ENCODE measurements around the gene SUPT6H.
"Not testable (repeated sequence)": the region's sequence is repeated elsewhere in the genome, so short reads cannot be mapped to it uniquely, and the experiment has no call there.

Gene SUPT6H

DNA sequence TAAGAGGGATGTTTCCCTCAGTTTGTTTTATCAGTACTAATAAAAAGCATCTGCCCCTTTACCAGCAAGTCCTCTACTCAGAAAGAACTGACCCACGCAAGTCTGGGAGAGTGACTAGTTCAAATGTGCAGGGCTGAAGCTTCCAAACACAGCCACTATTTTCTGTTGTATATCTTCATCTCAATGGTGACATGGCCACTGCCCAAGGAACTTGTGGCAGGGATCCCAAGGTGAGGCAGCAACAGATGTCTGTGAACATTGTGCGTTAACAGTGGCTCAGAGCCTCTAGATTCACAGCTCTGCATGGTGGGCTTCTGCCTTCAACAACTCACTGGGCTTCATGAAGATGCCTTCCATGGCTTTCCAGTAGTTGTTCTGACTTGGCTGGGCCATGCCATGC, 13.3 kb upstream of the SUPT6H start:
- no peak for DNase-seq (ENCODE audit: low read depth)

DNA sequence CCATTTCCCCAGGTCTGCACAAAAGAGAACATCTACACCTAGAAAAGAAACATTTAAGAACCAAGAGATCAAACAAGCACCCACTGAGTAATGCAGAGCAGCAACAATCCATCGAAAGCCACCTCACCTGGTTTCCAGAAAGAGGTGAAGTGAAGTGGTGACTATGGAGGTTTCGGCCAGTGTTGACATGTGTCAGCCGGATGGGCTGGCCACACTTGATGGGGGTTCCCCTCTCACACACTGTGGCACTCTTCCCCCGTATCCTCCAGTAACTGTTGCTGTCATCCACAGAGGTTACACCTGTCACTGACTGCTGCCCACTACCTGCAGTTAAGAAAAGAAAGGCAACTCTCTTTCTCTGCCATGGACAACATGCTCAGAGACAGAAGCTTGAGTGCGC, 6.8 kb upstream of the SUPT6H start:
- no peak for DNase-seq (ENCODE audit: low read depth)

DNA sequence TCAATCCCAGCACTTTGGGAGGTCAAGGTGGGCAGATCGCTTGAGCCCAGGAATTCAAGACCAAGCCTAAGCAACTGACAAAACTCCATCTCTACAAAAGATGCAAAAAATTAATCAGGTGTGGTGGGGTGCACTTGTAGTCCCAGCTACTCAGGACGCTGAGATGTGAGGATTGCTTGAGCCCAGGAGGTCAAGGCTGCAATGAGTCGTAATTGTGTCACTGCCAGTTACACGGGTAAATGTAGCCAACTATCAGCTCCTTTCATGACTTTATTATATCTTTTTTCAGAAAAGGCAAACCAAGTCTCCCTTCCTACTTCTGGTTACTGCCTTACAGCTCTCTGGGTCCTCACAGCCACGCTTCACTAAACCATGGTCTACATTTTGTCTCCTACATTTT, 4.2 kb upstream of the SUPT6H start:
- no peak for DNase-seq (ENCODE audit: low read depth)

DNA sequence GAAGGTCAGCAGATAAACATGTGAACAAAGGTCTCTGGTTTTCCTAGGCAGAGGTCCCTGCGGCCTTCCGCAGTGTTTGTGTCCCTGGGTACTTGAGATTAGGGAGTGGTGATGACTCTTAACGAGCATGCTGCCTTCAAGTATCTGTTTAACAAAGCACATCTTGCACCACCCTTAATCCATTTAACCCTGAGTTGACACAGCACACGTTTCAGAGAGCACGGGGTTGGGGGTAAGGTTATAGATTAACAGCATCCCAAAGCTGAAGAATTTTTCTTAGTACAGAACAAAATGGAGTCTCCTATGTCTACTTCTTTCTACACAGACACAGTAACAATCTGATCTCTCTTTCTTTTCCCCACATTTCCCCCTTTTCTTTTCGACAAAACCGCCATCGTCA, 3.7 kb upstream of the SUPT6H start:
- DNase-seq (ENCODE audit: low read depth) = not testable (repeated sequence)

DNA sequence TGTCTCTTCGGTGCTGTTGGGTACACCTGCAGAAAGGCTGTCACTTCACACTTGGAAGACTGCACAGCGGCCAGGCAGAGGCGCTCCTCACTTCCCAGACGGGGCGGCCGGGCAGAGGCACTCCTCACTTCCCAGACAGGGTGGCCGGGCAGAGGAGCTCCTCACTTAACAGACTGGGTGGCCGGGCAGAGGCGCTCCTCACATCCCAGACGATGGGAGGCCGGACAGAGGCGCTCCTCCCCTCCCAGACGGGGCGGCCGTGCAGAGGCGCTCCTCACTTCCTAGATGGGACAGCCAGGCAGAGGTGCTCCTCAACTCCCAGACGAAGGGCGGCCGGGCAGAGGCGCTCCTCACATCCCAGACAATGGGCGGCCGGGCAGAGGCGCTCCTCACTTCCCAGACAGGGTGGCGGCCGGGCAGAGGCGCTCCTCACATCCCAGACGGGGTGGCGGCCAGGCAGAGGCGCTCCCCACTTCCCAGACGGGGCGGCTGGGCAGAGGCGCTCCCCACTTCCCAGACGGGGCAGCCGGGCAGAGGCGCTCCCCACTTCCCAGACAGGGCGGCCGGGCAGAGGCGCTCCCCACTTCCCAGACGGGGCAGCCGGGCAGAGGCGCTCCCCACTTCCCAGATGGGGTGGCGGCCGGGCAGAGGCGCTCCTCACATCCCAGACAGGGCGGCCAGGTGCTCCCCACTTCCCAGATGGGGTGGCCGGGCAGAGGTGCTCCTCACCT, 3.1 kb upstream of the SUPT6H start:
- not testable (repeated sequence) for DNase-seq (ENCODE audit: low read depth)

DNA sequence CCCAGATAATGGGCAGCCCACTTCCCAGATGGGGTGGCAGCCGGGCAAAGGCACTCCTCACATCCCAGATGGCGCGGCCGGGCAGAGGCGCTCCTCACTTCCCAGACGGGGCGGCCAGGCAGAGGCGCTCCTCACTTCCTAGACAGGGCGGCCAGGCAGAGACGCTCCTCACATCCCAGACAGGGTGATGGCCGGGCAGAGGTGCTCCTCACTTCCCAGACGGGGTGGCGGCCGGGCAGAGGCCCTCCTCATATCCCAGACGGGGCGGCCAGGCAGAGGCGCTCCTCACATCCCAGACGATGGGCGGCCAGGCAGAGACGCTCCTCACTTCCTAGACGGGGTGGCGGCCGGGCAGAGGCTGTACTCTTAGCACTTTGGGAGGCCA, 2.5 kb upstream of the SUPT6H start:
- DNase-seq (ENCODE audit: low read depth) = not testable (repeated sequence)

DNA sequence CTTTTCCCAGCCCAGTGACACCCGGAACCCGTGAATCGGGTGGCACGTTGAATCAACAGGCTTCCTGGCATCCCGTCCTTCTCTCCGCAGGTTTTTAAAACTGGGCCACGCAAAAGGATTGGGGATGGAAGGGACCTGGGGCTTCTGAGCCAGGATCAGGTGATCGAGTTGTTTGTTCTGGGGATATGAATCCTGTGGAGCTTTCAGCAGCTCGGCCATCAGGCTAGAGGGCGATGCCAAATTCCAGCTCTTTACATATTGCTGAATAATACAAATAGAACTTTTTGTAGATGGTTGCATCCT, 473 bp downstream of the SUPT6H start:
- no peak for DNase-seq (ENCODE audit: low read depth)

DNA sequence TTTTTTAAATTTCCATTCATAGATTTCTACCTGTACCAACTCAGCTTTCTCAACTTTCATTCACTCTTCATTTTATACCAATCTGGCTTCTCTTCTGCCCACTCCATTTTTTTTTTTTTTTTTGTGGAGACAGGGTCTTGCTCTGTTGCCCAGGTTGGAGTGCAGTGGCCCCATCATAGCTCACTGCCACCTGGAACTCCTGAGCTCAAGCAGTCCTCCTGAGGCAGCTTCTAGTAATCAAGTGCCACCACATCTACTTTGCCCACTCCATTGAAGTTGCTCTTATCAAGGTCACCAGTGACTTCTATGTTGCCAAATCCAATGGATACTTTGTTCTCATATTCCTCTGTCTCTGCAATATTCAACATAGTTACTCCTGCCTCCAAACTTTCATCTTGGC, 1.7 kb downstream of the SUPT6H start:
- no peak for DNase-seq (ENCODE audit: low read depth)

DNA sequence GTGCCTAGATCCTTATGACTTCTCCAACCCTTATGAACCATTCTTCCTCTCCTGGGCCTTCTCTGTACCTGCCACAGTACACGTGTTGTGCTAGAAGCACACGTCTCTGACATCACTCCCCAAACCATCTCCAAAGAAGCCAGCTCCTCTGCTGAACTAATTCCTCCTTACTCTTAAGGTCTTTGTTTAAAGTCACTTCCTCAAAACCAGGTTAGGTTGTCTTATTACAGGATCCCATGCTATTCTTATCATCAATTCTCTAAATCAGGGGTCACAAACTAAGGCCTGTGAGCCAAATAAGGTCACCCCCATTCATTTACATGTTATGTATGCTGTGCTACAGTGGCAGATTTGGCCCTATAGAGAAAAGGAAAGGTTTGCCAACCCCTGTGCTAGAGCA, 4.0 kb downstream of the SUPT6H start:
- no peak for DNase-seq (ENCODE audit: low read depth)

DNA sequence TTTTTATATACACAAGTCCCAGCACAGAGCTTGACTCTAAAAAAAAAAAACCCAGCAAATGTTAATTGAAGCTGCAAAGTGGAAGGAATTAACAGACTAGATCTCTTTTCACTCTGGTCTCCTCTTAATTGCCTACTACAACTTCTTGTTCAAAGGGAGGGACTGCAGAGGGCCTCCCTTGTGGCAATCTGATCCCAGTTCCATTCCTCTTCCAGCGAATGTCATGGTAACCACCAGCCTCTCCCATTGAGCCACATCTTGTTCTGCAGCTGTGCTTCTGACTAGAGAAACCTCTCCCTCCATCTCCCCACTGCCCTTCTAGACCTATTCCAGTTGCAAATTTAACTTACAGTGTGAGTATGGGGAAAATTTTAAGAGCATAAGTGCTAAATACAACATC, 5.9 kb downstream of the SUPT6H start:
- DNase-seq (ENCODE audit: low read depth) = no peak

DNA sequence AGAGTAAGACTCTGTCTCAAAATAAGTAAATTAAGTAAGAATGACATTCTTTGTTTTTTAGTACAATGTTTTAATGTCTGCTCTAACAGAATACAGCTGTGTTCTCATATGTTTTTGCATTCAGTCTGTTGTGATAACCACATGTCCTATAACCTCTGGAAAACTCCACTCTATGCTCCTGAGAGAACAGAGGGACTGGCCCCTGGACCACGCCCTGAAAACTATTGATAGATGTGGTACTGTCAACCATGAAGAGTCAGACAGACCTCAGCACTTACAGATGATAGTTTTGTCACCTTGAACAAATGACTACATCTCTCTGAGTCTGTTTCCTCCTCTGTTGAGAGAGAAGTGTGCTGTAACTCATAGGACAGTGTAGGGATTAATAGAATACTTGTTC, 7.9 kb downstream of the SUPT6H start:
- no peak for DNase-seq (ENCODE audit: low read depth)

DNA sequence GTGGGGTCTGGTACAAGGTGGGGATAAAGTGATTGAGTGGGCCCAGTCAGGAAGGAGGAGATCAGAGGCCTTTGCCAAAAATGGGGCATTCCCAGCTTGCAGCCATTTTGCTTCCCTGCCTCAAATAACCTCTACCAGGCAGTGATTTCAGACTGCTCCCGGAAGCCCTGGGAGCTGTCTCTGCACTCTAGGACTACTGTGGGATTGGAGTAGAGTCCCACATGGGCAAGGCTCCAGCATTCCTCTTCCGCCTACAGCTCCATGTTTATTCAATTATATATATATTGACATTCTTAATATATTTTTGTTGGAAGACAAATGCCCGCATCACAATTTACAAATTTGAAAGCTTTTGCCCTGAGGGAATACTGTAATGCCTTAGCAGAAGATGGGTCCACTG, 13.5 kb downstream of the SUPT6H start:
- DNase-seq (ENCODE audit: low read depth) = no peak

DNA sequence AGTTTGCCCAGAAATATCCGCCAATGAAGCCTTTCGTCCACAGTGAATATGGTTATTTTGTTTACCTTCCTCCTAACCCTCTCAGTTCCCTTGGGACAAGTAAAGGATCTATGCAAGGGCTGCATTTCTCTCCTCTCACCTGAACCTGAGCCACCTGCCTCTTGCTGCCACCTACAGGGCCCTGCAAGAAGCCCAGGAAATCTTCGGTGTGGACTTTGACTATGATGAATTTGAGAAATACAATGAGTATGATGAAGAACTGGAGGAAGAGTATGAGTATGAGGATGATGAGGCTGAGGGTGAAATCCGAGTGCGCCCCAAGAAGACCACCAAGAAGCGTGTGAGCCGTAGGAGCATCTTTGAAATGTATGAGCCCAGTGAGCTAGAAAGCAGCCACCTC, 14.0 kb downstream of the SUPT6H start:
- DNase-seq (ENCODE audit: low read depth) = no peak

DNA sequence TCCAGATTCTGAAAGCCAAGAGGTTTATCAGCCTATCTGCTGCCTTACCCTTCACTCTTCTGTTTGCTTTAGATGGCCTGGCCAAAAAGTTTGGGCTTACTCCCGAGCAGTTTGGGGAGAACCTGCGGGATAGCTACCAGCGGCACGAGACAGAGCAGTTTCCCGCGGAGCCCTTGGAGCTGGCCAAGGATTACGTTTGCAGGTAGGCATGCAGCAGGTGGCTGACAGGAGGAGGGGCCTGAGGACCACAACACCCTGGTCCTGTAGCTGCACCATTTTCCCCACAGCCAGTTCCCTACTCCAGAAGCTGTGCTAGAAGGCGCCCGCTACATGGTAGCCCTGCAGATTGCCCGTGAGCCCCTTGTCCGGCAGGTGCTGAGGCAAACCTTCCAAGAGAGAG, 20.6 kb downstream of the SUPT6H start:
- DNase-seq (ENCODE audit: low read depth) = no peak

DNA sequence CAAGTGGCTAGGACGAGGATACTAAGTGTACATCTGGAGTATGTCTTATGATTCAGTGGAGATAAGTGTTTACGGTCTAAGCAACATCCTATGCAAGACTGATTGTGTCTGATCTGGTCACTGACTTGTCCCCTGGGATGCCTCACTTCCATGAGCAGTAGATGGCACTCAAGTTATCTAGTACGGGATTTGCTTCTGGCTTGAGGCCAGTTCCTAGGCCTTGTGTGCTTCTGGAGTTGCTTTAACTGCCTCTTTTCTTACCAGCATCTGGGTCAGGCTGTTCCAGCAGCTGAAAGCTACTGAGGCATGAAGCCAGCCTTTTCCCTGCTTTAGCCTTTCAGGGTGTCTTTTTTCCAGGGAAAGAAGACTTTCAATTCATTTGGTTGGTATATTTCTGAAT, 23.0 kb downstream of the SUPT6H start:
- no peak for DNase-seq (ENCODE audit: low read depth)

DNA sequence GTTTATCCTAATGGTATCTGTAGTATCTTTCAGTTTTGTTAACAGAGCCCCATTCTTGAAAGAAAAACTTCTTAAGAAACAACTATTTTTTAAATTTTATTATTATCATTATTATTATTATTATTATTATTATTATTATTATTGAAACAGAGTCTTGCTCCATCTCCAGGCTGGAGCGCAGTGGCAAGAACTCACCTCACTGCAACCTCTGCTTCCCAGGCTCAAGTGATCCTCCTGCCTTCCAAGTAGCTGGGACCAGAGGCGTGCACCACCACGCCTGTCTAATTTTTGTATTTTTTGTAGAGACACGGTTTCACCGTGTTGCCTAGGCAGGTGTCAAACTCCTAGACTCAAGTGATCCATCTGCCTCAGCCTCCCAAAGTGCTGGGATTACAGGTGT, 23.4 kb downstream of the SUPT6H start:
- DNase-seq (ENCODE audit: low read depth) = no peak

DNA sequence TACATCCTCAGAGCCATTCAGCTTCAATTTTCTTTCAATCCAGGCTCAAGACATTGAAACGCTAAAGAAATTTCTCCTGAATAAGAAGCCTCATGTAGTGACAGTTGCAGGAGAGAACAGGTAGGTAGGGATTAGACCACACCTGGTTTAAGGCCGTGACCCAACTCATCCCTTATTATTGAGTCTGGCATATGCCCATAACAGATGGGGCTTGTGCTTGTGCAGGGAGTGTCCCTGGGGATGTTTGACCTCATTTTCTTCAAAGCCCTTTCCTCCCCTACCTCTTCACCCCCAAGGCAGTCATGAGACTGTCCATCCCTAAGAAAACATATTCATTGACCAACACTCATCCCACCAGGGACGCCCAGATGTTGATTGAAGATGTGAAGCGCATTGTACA, 24.3 kb downstream of the SUPT6H start:
- no peak for DNase-seq (ENCODE audit: low read depth)

DNA sequence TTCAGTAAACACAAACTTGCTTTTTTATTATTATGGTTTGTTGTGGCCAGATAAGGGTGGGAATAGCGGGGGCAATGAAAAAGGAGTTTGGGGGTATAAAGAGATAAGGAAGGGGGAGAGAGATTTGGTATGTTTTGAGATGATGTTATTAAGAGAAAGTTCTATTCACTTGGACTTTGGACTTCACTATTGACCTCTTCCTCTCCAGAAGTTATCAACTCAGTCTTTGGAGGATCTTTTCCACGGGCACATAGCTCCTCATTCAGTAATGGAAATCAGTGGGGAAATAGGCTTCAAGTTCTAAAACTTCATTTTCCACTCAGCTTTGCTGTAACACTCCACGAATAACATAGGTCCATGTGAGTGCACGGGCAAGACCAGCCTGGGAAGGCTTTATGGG, 26.5 kb downstream of the SUPT6H start:
- no peak for DNase-seq (ENCODE audit: low read depth)

DNA sequence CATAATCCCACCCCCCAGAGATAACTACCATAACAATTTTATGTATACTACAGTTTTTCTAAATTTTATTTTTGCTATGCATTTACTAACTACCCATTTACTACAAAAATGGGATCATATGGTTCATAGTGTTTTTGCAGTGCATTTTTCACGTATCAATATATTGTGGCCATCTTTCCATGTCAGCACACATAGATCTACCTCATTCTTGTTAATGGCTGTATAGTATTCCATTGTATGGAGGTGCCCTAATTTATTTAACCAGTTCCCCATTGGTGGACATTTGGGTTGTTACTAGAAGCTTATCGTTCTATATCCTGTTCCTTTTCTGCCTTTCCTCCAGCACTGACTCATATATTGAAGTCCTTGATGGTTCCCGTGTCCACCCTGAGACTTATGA, 27.0 kb downstream of the SUPT6H start:
- DNase-seq (ENCODE audit: low read depth) = no peak

DNA sequence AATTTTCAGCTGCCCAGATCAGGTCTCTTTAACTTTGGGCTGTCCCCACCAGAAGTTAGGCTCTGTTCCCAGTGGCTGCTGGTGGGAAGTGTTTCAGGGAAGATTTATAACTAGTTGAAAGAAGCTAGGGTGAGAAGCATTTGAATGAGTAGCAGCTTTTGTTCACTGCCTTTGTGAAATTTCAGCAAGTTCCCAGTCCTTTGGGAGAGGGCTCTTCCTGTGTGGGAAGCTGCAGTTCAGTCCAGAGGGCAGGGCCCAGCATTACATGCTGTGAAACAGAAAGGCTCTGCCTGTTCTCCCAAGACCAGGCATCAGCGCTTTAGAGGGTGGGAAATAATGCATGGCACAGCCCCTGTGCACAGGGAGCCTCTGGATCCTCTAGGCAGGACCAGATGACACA, 31.9 kb downstream of the SUPT6H start:
- DNase-seq (ENCODE audit: low read depth) = no peak

DNA sequence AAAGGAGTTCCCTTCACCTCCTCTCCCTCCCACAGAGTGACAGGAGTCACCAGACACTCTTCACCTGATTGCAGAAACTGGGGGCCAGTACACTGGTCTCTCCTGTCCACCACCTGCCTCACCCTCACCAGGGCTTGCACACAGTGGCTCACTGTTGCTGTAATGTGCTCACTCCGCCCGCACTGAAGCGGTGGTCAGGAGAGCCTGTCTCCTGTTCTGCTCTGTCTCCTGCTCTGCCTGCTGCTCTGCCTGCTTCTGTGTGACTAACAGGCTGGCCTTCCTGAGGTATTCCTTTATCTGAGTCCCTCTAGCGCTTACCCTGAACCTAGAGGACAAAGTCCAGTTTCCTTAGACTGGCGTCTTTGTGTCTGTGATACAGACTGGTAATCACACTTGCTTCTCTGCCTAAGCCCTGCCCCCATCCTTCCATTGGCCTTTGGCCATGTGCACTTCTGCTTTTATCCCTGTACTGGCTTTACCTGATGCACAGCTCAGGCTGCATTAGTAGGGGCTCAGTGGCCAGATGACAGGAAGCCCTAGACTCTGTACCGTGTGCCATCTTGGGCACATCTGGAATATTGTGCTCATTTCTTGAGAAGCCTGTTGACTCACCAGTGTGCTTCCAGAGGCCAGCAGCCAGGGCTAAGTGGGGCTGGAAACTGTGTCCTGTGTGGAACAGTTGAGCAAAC, 36.4 kb downstream of the SUPT6H start:
- no peak for DNase-seq (ENCODE audit: low read depth)

DNA sequence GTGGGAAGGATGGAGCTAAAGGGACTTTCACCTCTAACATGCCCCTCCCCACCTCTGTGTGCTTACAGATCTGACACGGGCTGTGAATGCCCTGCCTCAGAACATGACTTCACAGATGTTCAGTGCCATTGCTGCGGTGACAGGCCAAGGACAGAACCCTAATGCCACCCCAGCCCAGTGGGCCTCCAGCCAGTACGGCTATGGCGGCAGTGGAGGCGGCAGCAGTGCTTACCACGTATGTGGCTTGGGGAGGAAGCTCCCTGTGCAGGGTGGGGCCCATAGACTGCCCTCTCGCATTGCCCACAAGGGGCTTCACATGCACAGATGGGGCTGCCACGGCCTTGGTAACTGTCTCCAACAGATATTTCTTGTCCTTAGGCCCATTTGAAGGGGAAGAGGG, 38.3 kb downstream of the SUPT6H start:
- no peak for DNase-seq (ENCODE audit: low read depth)

DNA sequence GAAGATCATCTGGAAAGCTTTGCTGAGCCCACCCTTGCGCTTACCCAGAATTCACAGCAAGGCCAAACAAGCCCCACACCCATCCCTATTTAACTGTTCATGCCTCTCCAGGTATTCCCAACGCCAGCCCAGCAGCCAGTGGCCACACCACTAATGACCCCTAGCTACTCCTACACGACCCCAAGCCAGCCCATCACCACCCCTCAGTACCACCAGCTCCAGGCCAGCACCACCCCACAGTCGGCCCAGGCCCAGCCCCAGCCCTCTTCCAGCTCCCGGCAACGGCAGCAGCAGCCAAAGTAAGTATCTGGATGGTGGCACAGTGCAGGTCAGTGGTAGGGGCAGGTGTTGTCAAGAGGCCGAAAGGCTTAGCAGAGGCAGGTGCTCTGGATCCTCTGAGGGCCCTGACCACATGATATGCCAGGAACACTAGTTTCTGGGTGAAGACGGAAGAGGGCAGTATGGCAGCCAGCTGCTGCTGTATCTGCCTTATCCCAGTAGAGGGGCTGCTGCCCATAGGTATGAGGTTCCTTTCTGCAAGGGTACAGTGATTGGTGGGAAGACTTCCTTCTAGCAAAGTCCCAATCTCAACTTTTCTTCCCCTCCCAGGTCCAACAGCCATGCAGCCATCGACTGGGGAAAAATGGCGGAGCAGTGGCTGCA, 39.0 kb downstream of the SUPT6H start:
- no peak for DNase-seq (ENCODE audit: low read depth)

Measured in GM04503 (cell line).